Measurements from ENCODE around the gene H2BK1.

Gene H2BK1

DNA sequence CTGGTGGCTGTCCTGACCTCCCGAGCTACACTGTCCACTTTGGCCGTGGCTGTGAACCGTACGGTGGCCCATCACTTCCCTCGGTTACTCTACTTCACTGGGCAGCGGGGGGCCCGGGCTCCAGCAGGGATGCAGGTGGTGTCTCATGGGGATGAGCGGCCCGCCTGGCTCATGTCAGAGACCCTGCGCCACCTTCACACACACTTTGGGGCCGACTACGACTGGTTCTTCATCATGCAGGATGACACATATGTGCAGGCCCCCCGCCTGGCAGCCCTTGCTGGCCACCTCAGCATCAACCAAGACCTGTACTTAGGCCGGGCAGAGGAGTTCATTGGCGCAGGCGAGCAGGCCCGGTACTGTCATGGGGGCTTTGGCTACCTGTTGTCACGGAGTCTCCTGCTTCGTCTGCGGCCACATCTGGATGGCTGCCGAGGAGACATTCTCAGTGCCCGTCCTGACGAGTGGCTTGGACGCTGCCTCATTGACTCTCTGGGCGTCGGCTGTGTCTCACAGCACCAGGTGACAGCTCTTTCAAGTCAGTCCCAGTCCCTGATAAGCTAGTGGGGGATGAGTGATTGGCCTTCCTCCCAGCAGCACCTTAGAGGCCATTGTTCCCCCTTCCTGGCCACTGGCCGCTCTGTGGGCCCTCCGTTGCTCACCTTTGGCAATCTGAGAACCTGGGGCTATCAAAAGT, 25.0 kb upstream of the H2BK1 start:
- H3K9ac ChIP-seq (ENCODE audit: low read length) = no peak overlapping the region
- H3K27me3 ChIP-seq (ENCODE audit: control insufficient read depth, insufficient read depth, low read length) = no peaks in the 10 kb centered on the region
- peaks cover 7% of the 10 kb centered on the region for H3K36me3 ChIP-seq (ENCODE audit: control insufficient read depth, insufficient read depth, low read length)
- no peak overlapping the region for H3K4me3 ChIP-seq (ENCODE audit: low read length)
- no peaks in the 10 kb centered on the region for H3K9me3 ChIP-seq (ENCODE audit: control insufficient read depth, low read length)
- peaks cover 15% of the 10 kb centered on the region for H3K4me1 ChIP-seq (ENCODE audit: control insufficient read depth, insufficient read depth, low read length)

DNA sequence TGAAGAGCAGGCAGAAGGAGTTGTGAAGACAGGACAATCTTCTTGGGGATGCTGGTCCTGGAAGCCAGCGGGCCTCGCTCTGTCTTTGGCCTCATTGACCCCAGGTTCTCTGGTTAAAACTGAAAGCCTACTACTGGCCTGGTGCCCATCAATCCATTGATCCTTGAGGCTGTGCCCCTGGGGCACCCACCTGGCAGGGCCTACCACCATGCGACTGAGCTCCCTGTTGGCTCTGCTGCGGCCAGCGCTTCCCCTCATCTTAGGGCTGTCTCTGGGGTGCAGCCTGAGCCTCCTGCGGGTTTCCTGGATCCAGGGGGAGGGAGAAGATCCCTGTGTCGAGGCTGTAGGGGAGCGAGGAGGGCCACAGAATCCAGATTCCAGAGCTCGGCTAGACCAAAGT, 23.5 kb upstream of the H2BK1 start:
- H3K9ac ChIP-seq (ENCODE audit: low read length) = peak overlapping the region; percentile 79
- no peaks in the 10 kb centered on the region for H3K27me3 ChIP-seq (ENCODE audit: control insufficient read depth, insufficient read depth, low read length)
- H3K4me1 ChIP-seq (ENCODE audit: control insufficient read depth, insufficient read depth, low read length) = peaks cover 15% of the 10 kb centered on the region
- H3K9me3 ChIP-seq (ENCODE audit: control insufficient read depth, low read length) = no peaks in the 10 kb centered on the region
- no peak overlapping the region for H3K4me3 ChIP-seq (ENCODE audit: low read length)
- peaks cover 7% of the 10 kb centered on the region for H3K36me3 ChIP-seq (ENCODE audit: control insufficient read depth, insufficient read depth, low read length)

DNA sequence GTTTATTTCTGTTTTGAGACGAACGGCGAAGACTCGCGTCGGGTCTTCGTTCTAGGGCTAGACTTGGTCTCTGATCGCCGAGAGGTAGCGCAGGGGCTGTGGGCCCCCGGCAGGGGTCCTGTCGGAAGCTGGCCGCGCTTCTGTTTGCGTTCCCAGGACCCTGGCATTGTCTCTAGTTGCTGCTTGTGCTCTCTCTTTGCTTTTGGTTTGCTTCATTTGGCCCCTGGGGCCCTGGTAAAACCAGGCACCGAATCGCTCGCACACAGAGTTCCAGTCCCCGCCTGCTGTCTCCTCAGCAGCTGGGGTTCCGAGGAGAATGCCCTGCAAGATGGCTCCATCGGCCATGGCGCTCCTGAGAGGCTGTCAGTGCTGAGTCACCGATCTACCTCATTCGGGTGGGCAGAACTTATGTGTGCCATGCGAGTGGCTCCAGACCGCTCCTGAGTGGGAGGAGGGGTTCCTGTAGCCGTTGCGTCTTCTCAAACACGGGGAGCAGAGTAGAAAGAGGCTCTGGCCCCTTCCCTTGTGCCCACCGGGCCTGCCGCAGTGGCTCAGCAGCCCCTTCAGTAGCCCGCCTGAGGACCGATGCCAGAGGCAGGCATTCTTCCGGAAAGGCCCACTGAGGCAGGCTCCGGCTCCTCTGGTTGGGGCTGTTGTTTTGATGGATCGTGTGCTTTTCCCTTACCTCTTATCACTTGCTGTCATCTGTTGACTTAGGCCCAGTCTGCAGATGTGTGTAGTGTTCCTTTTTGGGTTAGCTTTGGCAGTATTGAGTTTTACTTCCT, 22.8 kb upstream of the H2BK1 start:
- H3K4me3 ChIP-seq (ENCODE audit: low read length) = peak overlapping the region; percentile 43
- H3K27me3 ChIP-seq (ENCODE audit: control insufficient read depth, insufficient read depth, low read length) = no peaks in the 10 kb centered on the region
- peaks cover 20% of the 10 kb centered on the region for H3K4me1 ChIP-seq (ENCODE audit: control insufficient read depth, insufficient read depth, low read length)
- H3K36me3 ChIP-seq (ENCODE audit: control insufficient read depth, insufficient read depth, low read length) = peaks cover 7% of the 10 kb centered on the region
- no peaks in the 10 kb centered on the region for H3K9me3 ChIP-seq (ENCODE audit: control insufficient read depth, low read length)
- peak overlapping the region; percentile 79 for H3K9ac ChIP-seq (ENCODE audit: low read length)

DNA sequence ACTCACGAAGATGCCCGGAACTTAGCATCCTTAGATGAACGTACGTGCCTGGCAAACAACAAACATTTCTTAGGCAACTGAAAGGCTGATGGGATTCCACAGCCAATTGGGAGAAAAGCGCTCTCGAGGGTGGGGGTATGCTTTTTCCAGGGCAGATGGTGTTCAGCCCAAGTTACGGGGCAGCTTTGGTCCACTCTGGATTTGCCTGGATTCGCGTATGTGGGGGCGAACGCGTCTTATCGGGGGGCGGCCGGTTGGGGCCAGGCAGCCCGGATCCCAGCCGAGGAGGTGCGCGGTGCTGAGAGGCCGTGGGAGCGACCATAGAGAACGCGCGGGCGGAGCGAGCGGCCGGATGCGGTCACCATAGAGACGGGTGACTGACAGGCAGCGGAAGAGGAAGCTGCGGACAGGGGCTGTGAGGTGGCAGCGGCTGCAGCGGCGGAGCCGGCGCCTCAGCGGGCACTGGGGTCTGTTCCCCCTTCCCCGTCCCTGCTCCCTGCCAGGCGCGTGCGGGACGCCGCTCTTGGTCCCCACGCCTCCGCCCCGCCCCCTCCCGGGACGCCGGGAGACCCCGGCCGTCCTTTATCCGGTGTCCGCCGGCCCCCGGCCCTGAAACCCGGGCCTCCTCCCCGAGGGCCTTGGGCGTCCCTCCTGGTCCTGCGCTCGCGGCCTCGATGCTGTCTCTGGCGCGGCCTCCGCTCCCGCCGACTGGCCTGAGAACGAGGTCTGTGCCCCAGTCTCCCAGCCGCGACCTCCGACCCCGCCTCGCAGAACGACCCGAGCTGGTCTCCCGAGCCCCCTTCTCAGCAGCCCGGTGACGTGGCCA, 22.0 kb upstream of the H2BK1 start, which contains the start of gene CHPF2:
Gene CHPF2, plus strand, starts transcription at position 393 of the 826 bp plus-strand sequence. CDS start 1,529 bp downstream, outside the sequence.
- Histone ChIP-seq H3K27me3 (ENCODE audit: control insufficient read depth, insufficient read depth, low read length) (no peaks in the 10 kb centered on the region), H3K36me3 (ENCODE audit: control insufficient read depth, insufficient read depth, low read length) (no peaks in the 10 kb centered on the region), H3K9me3 (ENCODE audit: control insufficient read depth, low read length) (no peaks in the 10 kb centered on the region), H3K9ac (ENCODE audit: low read length) (peak within 1 kb of the TSS; percentile 79), H3K4me3 (ENCODE audit: low read length) (peak within 1 kb of the TSS; percentile 43), H3K4me1 (ENCODE audit: control insufficient read depth, insufficient read depth, low read length) (peaks cover 24% of the 10 kb centered on the region)

DNA sequence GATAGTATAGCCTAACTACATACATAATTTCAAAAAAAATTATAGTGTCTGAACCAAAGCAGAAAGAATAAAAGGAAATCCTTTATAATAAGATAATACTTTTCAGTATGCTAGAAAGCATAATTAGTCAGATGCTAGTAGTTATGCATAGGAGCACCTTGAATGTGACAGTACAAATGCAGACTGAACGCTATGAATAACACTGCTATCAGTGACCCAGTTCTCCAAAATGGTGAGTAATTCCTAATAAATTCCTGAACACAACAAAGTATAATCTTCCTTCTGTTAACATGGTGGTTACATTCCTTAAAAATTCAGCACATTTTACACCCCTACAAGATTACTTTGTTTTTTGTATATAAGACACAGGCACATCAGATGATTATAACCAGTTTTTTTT, 20.8 kb upstream of the H2BK1 start:
- H3K9me3 ChIP-seq (ENCODE audit: control insufficient read depth, low read length) = no peaks in the 10 kb centered on the region
- no peaks in the 10 kb centered on the region for H3K27me3 ChIP-seq (ENCODE audit: control insufficient read depth, insufficient read depth, low read length)
- H3K4me1 ChIP-seq (ENCODE audit: control insufficient read depth, insufficient read depth, low read length) = peaks cover 28% of the 10 kb centered on the region
- H3K36me3 ChIP-seq (ENCODE audit: control insufficient read depth, insufficient read depth, low read length) = no peaks in the 10 kb centered on the region
- H3K4me3 ChIP-seq (ENCODE audit: low read length) = no peak overlapping the region
- no peak overlapping the region for H3K9ac ChIP-seq (ENCODE audit: low read length)

DNA sequence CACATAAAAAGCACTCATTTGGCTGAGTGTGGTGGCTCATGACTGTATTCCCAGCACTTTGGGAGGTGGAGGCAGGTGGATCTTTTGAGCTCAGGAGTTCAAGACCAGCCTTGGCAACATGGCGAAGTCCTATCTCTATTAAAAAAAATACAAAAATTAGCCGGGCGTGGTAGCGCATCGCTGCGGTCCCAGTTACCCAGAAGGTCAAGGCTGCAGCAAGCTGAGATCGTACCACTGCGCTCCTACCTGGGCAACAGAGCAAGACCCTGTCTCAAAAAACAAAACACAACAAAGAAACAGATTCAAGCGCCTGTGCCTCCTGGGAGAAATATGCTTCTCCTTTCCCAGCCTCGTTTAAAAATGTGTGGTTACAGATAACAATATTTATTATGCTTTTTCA, 19.0 kb upstream of the H2BK1 start:
- H3K4me1 ChIP-seq (ENCODE audit: control insufficient read depth, insufficient read depth, low read length) = peaks cover 31% of the 10 kb centered on the region
- H3K4me3 ChIP-seq (ENCODE audit: low read length) = no peak overlapping the region
- no peaks in the 10 kb centered on the region for H3K36me3 ChIP-seq (ENCODE audit: control insufficient read depth, insufficient read depth, low read length)
- H3K9ac ChIP-seq (ENCODE audit: low read length) = no peak overlapping the region
- H3K9me3 ChIP-seq (ENCODE audit: control insufficient read depth, low read length) = no peaks in the 10 kb centered on the region
- H3K27me3 ChIP-seq (ENCODE audit: control insufficient read depth, insufficient read depth, low read length) = no peaks in the 10 kb centered on the region

DNA sequence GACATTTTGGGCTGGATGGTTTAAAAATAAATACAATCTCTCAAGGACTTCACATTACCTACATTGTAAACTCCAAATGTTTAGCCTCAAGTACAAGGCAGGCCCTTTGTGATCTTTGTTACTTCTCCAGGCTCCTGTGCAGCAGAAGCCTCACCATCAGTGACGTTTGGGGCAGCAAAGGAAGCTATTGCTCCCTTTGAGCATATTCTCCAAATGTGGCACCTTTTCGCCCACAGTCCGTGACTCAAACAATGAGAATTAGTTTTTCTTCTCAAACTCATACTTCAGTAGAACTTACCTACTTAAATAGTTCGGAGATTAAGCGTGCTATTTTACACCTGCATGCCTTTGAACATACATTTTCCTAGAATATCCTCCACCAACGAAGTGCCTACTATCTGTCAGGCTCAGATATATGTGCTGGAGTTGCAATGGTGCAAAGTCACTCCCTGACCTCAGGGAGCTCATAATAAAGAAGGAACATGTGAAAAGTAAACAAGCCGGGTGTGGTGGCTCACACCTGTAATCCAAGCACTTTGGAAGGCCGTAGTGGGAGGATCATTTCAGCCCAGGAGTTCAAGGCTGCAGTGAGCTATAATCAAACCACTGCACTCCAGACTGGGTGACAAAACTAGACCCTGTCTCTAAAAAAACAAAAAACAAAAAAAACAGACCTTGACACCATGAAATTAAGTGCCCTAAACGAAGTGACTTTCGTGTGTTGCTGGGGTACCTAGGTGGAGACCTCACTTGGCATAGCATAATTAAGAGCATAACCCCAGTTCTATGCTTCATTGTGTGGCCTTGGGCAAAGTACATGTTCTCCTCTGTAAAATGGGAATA, 18.0 kb upstream of the H2BK1 start:
- Histone ChIP-seq H3K27me3 (ENCODE audit: control insufficient read depth, insufficient read depth, low read length) (no peaks in the 10 kb centered on the region), H3K9ac (ENCODE audit: low read length) (peak overlapping the region; percentile 30), H3K36me3 (ENCODE audit: control insufficient read depth, insufficient read depth, low read length) (no peaks in the 10 kb centered on the region), H3K4me3 (ENCODE audit: low read length) (no peak overlapping the region), H3K4me1 (ENCODE audit: control insufficient read depth, insufficient read depth, low read length) (peaks cover 22% of the 10 kb centered on the region), H3K9me3 (ENCODE audit: control insufficient read depth, low read length) (no peaks in the 10 kb centered on the region)

DNA sequence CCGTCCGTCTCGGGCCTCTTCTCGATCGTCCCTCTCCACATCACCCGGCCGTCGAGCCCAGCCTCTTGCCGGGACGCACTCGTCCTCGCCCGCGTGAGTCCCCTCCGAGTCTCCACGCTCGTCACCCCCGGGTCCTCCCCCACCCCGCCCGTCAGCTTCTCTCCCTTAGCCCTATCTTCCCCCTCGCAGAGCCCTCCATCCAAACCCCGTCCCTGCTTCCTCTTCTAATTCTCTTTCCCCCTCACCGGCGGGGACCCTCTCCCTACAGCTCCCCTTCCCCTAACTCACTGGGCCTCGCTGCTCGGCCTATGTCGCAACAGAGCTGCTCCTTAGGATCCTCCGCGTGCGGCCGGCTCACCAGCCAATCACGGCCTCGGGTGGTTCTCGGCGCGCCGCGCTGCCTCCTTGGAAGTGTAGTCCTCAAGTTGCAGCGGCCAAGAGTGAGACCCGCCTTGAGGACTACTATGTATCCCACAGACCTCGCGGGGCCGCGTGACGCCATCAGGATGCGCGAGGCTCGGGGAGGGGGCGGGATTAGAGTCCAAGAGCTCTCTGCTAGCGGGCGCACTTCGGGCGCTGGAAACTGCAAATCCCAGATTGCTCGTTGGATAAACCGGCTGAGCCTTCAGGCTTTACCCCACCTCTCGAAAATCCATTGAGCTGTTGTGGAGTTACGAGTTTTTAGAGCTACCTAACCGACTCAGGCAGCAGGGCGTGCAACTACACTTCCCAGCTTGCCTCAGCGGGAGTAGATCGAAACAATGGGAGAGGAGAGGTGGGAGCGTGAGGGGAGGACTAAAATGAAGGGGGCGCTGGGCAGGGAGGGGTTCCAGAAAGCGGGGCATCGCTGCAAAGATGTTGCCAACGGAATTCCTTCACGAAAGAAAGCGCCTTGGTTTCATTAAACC, 16.8 kb upstream of the H2BK1 start, which contains the start of gene ABCF2:
Gene ABCF2, minus strand, starts transcription at position 331 of the 908 bp plus-strand sequence. CDS start 747 bp downstream, outside the sequence.
- Histone ChIP-seq H3K4me1 (ENCODE audit: control insufficient read depth, insufficient read depth, low read length) (peaks cover 22% of the 10 kb centered on the region), H3K9ac (ENCODE audit: low read length) (peak within 1 kb of the TSS; percentile 71), H3K9me3 (ENCODE audit: control insufficient read depth, low read length) (no peaks in the 10 kb centered on the region), H3K36me3 (ENCODE audit: control insufficient read depth, insufficient read depth, low read length) (no peaks in the 10 kb centered on the region), H3K4me3 (ENCODE audit: low read length) (peak within 1 kb of the TSS; percentile 32), H3K27me3 (ENCODE audit: control insufficient read depth, insufficient read depth, low read length) (no peaks in the 10 kb centered on the region)

DNA sequence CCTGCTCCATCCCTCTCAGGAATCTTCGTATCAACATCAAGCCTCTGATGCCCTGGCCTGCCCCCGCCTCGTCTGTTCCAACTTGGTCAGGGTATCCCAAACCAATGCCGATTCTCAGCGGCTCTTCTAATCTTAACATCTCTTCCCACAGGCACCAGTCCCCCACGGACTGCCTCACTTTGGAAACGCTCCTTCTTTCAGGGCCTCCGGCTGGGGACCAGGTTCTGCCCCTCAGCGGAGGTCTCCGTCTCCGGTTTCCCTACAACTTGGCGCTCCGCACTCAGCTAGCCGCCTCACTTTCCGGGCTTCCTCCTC, 16.2 kb upstream of the H2BK1 start:
- Histone ChIP-seq H3K4me3 (ENCODE audit: low read length) (peak overlapping the region; percentile 32), H3K9ac (ENCODE audit: low read length) (peak overlapping the region; percentile 71), H3K36me3 (ENCODE audit: control insufficient read depth, insufficient read depth, low read length) (no peaks in the 10 kb centered on the region), H3K27me3 (ENCODE audit: control insufficient read depth, insufficient read depth, low read length) (no peaks in the 10 kb centered on the region), H3K9me3 (ENCODE audit: control insufficient read depth, low read length) (no peaks in the 10 kb centered on the region), H3K4me1 (ENCODE audit: control insufficient read depth, insufficient read depth, low read length) (peaks cover 16% of the 10 kb centered on the region)

DNA sequence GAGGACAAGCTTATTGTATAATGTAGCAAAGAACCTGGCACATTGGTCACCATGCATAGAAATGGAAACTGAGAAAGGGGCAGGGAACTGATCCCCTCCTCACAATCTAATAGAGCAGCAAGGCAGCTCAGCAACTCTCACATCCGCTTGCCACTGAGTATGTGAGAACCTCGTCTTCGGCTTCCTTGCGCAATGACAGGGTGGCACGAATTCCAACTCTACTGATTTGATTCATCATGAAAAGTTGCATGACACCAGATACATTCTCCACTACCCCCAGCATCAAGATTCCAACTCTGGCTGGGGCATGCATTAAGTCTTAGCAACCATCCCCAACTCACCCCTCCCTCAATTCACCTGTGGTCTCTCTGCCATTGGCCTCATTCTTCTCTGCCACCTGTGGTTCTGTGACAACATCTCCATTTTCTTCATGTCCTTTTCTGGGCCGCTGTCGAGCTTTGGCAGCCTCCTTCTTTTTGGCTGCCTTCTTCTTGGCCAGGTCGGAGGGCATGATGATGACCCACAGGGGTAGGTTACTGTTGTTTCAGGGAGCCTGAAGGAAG, 15.7 kb upstream of the H2BK1 start:
- Histone ChIP-seq H3K36me3 (ENCODE audit: control insufficient read depth, insufficient read depth, low read length) (no peaks in the 10 kb centered on the region), H3K27me3 (ENCODE audit: control insufficient read depth, insufficient read depth, low read length) (no peaks in the 10 kb centered on the region), H3K9me3 (ENCODE audit: control insufficient read depth, low read length) (no peaks in the 10 kb centered on the region), H3K4me1 (ENCODE audit: control insufficient read depth, insufficient read depth, low read length) (peaks cover 16% of the 10 kb centered on the region), H3K9ac (ENCODE audit: low read length) (peak overlapping the region; percentile 71), H3K4me3 (ENCODE audit: low read length) (peak overlapping the region; percentile 32)
